HAP-1 (cell line): ENCODE data around the gene SLC35A3.
"Not testable (repeated sequence)": the region's sequence is repeated elsewhere in the genome, so short reads cannot be mapped to it uniquely, and the experiment has no call there.

Source experiments
- DNase-seq, 2 experiments: peaks; one replicate each; pipeline ENCODE4 v3.0.0-alpha.2; 2016 to 2020; ENCODE audit warnings: low spot score in 2 of 2
- H3K27me3 ChIP-seq: fragments of 250-450 bp; sonication (Bioruptor Pico); 2 replicates; pipeline ENCODE4 v1.5.1; 2020; ENCODE audit warnings: low read depth, mild to moderate bottlenecking, moderate library complexity
- H3K36me3 ChIP-seq: fragments of 250-450 bp; sonication (Bioruptor Pico); replicated peaks from 2 replicates; pipeline ENCODE4 v1.5.1; 2020; ENCODE audit warnings: mild to moderate bottlenecking
- H3K4me1 ChIP-seq: fragments of 250-450 bp; sonication (Bioruptor Pico); 2 replicates; pipeline ENCODE4 v1.5.1; 2020; ENCODE audit warnings: mild to moderate bottlenecking
- H3K4me3 ChIP-seq: fragments of 250-450 bp; sonication (Bioruptor Pico); 2 replicates; pipeline ENCODE4 v1.5.1; 2020; ENCODE audit warnings: mild to moderate bottlenecking, moderate library complexity
- H3K9me3 ChIP-seq: fragments of 250-450 bp; sonication (Bioruptor Pico); 2 replicates; pipeline ENCODE4 v1.5.1; 2020; ENCODE audit warnings: mild to moderate bottlenecking, moderate library complexity
- in situ Hi-C: fragments of 300-500 bp; cut with MboI; formaldehyde crosslinking; loops from 3 replicates; pipeline ENCODE4 v1.14.3; 2020; ENCODE audit warnings: low sequenced_read_pairs, inconsistent platforms, mixed read lengths

The SLC35A3 gene

DNA sequence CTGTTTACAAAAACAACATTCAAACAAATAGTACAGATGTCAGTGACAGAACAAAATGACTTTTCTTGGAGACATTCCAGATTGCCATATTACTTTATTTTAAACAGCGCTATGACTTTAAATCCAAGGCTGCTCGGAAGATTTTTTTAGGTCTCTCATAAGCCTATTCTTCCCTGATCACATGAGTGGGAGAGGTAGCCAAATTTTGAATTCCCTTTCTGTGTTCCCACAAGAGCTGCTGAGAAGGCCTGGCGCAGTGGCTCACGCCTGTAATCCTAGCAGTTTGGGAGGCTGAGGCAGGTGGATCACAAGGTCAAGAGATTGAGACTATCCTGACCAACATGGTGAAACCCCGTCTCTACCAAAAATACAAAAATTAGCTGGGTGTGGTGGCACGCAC, 53.7 kb downstream of the SLC35A3 start:
- peaks cover 6% of the 10 kb centered on the region for H3K4me1 ChIP-seq
- no peaks in the 10 kb centered on the region for H3K36me3 ChIP-seq
- H3K9me3 ChIP-seq, result no peaks in the 10 kb centered on the region
- DNase-seq, result no peak
- in situ Hi-C loops, result no loop called here
- no peak overlapping the region for H3K4me3 ChIP-seq
- no peaks in the 10 kb centered on the region for H3K27me3 ChIP-seq

GRCh38 chr1:100027212-100027611, 57.4 kb downstream of the SLC35A3 start:
- no peaks in the 10 kb centered on the region for H3K36me3 ChIP-seq
- H3K4me3 ChIP-seq, result no peak overlapping the region
- no peaks in the 10 kb centered on the region for H3K27me3 ChIP-seq
- no peaks in the 10 kb centered on the region for H3K9me3 ChIP-seq
- DNase-seq, result no peak
- in situ Hi-C loops, result no loop called here
- no peaks in the 10 kb centered on the region; the same call in 1 of the 2 replicates for H3K4me1 ChIP-seq

GRCh38 chr1:100028765-100029164, 59.0 kb downstream of the SLC35A3 start:
- Histone ChIP-seq H3K27me3 (no peaks in the 10 kb centered on the region), H3K4me1 (no peaks in the 10 kb centered on the region), H3K9me3 (no peaks in the 10 kb centered on the region), H3K4me3 (no peak overlapping the region), H3K36me3 (no peaks in the 10 kb centered on the region)
- no peak for DNase-seq
- in situ Hi-C loops, result no loop called here

DNA sequence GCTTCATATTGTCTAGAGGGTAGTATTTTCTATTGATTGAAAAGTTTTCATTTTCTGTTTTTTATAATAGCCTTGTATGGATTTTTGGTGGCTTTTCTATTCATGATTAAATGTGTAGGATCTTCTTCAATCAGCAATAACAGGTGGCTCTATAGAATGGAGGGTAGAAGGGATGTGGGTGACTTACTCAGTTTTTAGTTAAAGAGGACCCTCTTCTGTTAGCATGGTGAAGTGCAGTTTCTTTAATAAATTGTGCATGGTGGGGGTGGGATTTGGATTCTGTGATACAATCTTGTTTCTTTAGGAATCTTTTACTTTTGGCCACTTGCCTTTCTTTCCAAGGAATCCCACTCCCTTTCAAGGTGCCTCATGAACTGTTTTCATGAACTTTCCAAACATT, 64.7 kb downstream of the SLC35A3 start:
- Histone ChIP-seq H3K4me3 (no peak overlapping the region), H3K4me1 (peaks cover 19% of the 10 kb centered on the region), H3K36me3 (peaks cover 7% of the 10 kb centered on the region; the same call in 1 of the 2 replicates), H3K9me3 (no peaks in the 10 kb centered on the region), H3K27me3 (no peaks in the 10 kb centered on the region)
- peak in 1 of 2 experiments; percentile 59 for DNase-seq
- in situ Hi-C loops, result no loop called here

GRCh38 chr1:100035214-100035613, 65.4 kb downstream of the SLC35A3 start:
- H3K36me3 ChIP-seq, result peaks cover 7% of the 10 kb centered on the region; the same call in 1 of the 2 replicates
- peaks cover 25% of the 10 kb centered on the region for H3K4me1 ChIP-seq
- no peak for DNase-seq
- no peaks in the 10 kb centered on the region for H3K9me3 ChIP-seq
- H3K4me3 ChIP-seq, result no peak overlapping the region
- in situ Hi-C loops, result loop anchor here (5.0 kb wide), 1 partner anchor 228 kb away; no protein-coding TSS in a partner anchor
- no peaks in the 10 kb centered on the region for H3K27me3 ChIP-seq

GRCh38 chr1:100036718-100037655, 67.2 kb downstream of the SLC35A3 start:
- Histone ChIP-seq H3K9me3 (no peaks in the 10 kb centered on the region), H3K27me3 (no peaks in the 10 kb centered on the region), H3K36me3 (peaks cover 10% of the 10 kb centered on the region; the same call in 1 of the 2 replicates), H3K4me3 (peak overlapping the region; percentile 90), H3K4me1 (peaks cover 34% of the 10 kb centered on the region)
- in situ Hi-C loops, result loop anchor here (5.0 kb wide), 1 partner anchor 230 kb away; no protein-coding TSS in a partner anchor
- DNase-seq, result peak; percentile 20 to 21

- Histone ChIP-seq H3K4me1 (peaks cover 34% of the 10 kb centered on the region), H3K4me3 (peak overlapping the region; percentile 90), H3K9me3 (no peaks in the 10 kb centered on the region), H3K36me3 (peaks cover 10% of the 10 kb centered on the region; the same call in 1 of the 2 replicates), H3K27me3 (no peaks in the 10 kb centered on the region)
- DNase-seq, result no peak
- in situ Hi-C loops, result loop anchor here (5.0 kb wide), 1 partner anchor 230 kb away; no protein-coding TSS in a partner anchor
Observed at GRCh38 chr1:100037656-100037926, 67.8 kb downstream of the SLC35A3 start.

- peaks cover 34% of the 10 kb centered on the region for H3K4me1 ChIP-seq
- H3K36me3 ChIP-seq, result peaks cover 10% of the 10 kb centered on the region; the same call in 1 of the 2 replicates
- H3K27me3 ChIP-seq, result no peaks in the 10 kb centered on the region
- peak overlapping the region; percentile 90 for H3K4me3 ChIP-seq
- H3K9me3 ChIP-seq, result no peaks in the 10 kb centered on the region
- in situ Hi-C loops, result loop anchor here (5.0 kb wide), 1 partner anchor 231 kb away; no protein-coding TSS in a partner anchor
- peak; percentile 70 to 88 for DNase-seq
Observed at GRCh38 chr1:100037927-100038659, 68.3 kb downstream of the SLC35A3 start.

- Histone ChIP-seq H3K4me1 (peaks cover 34% of the 10 kb centered on the region), H3K9me3 (peaks cover 3% of the 10 kb centered on the region; the same call in 1 of the 2 replicates), H3K4me3 (peak overlapping the region; percentile 90), H3K27me3 (no peaks in the 10 kb centered on the region), H3K36me3 (peaks cover 10% of the 10 kb centered on the region; the same call in 1 of the 2 replicates)
- in situ Hi-C loops, result loop anchor here (5.0 kb wide), 1 partner anchor 231 kb away; no protein-coding TSS in a partner anchor
- peak; percentile 16 to 56 for DNase-seq
Observed at GRCh38 chr1:100038660-100039287, 69.0 kb downstream of the SLC35A3 start.

GRCh38 chr1:100039591-100039990, 69.8 kb downstream of the SLC35A3 start:
- H3K9me3 ChIP-seq, result peaks cover 5% of the 10 kb centered on the region; the same call in 1 of the 2 replicates
- no peaks in the 10 kb centered on the region for H3K27me3 ChIP-seq
- in situ Hi-C loops, result loop anchor here (5.0 kb wide), 1 partner anchor 232 kb away; no protein-coding TSS in a partner anchor
- H3K36me3 ChIP-seq, result peaks cover 10% of the 10 kb centered on the region; the same call in 1 of the 2 replicates
- no peak for DNase-seq
- peak overlapping the region; percentile 90 for H3K4me3 ChIP-seq
- peaks cover 34% of the 10 kb centered on the region for H3K4me1 ChIP-seq

- H3K36me3 ChIP-seq, result peaks cover 12% of the 10 kb centered on the region; the same call in 1 of the 2 replicates
- no peaks in the 10 kb centered on the region for H3K27me3 ChIP-seq
- H3K4me1 ChIP-seq, result peaks cover 26% of the 10 kb centered on the region
- peaks cover 7% of the 10 kb centered on the region; the same call in 1 of the 2 replicates for H3K9me3 ChIP-seq
- in situ Hi-C loops, result no loop called here
- no peak for DNase-seq
- no peak overlapping the region for H3K4me3 ChIP-seq
Observed at GRCh38 chr1:100045206-100045605, 75.4 kb downstream of the SLC35A3 start.

GRCh38 chr1:100047235-100047708, 77.5 kb downstream of the SLC35A3 start:
- DNase-seq, H3K4me3 ChIP-seq, in situ Hi-C loops, H3K9me3 ChIP-seq, H3K27me3 ChIP-seq, H3K36me3 ChIP-seq: not testable (repeated sequence)
- peaks cover 17% of the 10 kb centered on the region for H3K4me1 ChIP-seq

- DNase-seq, result no peak
- Histone ChIP-seq H3K9me3 (no peaks in the 10 kb centered on the region), H3K36me3 (peaks cover 4% of the 10 kb centered on the region; the same call in 1 of the 2 replicates), H3K4me3 (no peak overlapping the region), H3K4me1 (peaks cover 21% of the 10 kb centered on the region), H3K27me3 (no peaks in the 10 kb centered on the region)
- in situ Hi-C loops, result no loop called here
Observed at GRCh38 chr1:100050139-100050538, 80.3 kb downstream of the SLC35A3 start.
